Neural progenitor cell (in vitro differentiated cells): Measurements from ENCODE around the gene RTRAF. TPM values are rescaled to one million over a fixed set of nuclear protein-coding genes. Genes with fewer than 3 reads are reported as not detected.
A peak's percentile ranks its signal among the peaks of the same experiment; 100 is the strongest.

Experiments used
- DNase-seq: peaks from one replicate; pipeline ENCODE4 v3.0.0-alpha.2; 2016; ENCODE audit warnings: low spot score
- H2AFZ ChIP-seq: fragments of 200-600 bp; sonication (generic); replicated peaks from 2 replicates; pipeline ENCODE4 v1.6.1; 2016; ENCODE audit warnings: antibody characterized with exemption
- H3F3A ChIP-seq: fragments of 200-600 bp; sonication (generic); 2 replicates; pipeline ENCODE4 v1.6.1; 2016; ENCODE audit warnings: antibody characterized with exemption, low read depth
- H3K27ac ChIP-seq: fragments of 200-600 bp; sonication (generic); 2 replicates; pipeline ENCODE4 v1.5.1; 2016; ENCODE audit warnings: mild to moderate bottlenecking
- H3K27me3 ChIP-seq: fragments of 200-600 bp; sonication (generic); 2 replicates; pipeline ENCODE4 v1.6.1; 2016; ENCODE audit warnings: mild to moderate bottlenecking, moderate library complexity
- H3K36me3 ChIP-seq: fragments of 200-600 bp; sonication (generic); 2 replicates; pipeline ENCODE4 v1.5.1; 2016
- H3K4me1 ChIP-seq: fragments of 200-600 bp; sonication (generic); 2 replicates; pipeline ENCODE4 v1.6.1; 2016; ENCODE audit warnings: mixed run types
- H3K4me2 ChIP-seq: fragments of 200-600 bp; sonication (generic); 2 replicates; pipeline ENCODE4 v1.6.1; 2016
- H3K4me3 ChIP-seq: fragments of 200-600 bp; sonication (generic); 2 replicates; pipeline ENCODE4 v1.5.1; 2016
- H3K79me2 ChIP-seq: fragments of 200-600 bp; sonication (generic); 2 replicates; pipeline ENCODE4 v1.6.1; 2016; ENCODE audit warnings: low read depth
- H3K9ac ChIP-seq: fragments of 200-600 bp; sonication (generic); 2 replicates; pipeline ENCODE4 v1.6.1; 2016
- H3K9me3 ChIP-seq: fragments of 200-600 bp; sonication (generic); 2 replicates; pipeline ENCODE4 v1.5.1; 2016; ENCODE audit warnings: low read depth
- H4K20me1 ChIP-seq: fragments of 200-600 bp; sonication (generic); 2 replicates; pipeline ENCODE4 v1.6.1; 2016; ENCODE audit warnings: low read depth
- H3K27ac Mint-ChIP-seq: 3 replicates; pipeline ENCODE4 v1.8.0; 2021; ENCODE audit warnings: mixed read lengths
- H3K27me3 Mint-ChIP-seq: 2 replicates; pipeline ENCODE4 v1.8.0; 2022; ENCODE audit warnings: low read depth, mild to moderate bottlenecking, inconsistent platforms, moderate library complexity, mixed read lengths; ENCODE audit not compliant: insufficient read depth
- H3K36me3 Mint-ChIP-seq: 3 replicates; pipeline ENCODE4 v1.8.0; 2021; ENCODE audit warnings: mixed read lengths
- H3K4me1 Mint-ChIP-seq: 3 replicates; pipeline ENCODE4 v1.8.0; 2021; ENCODE audit warnings: mixed read lengths
- H3K4me3 Mint-ChIP-seq: 3 replicates; pipeline ENCODE4 v1.8.0; 2021; ENCODE audit warnings: mild to moderate bottlenecking, moderate library complexity, mixed read lengths
- H3K9me3 Mint-ChIP-seq: 3 replicates; pipeline ENCODE4 v1.8.0; 2020; ENCODE audit warnings: mixed read lengths
- CTCF ChIP-seq: fragments of 200-600 bp; sonication (generic); IDR thresholded peaks from 2 replicates; pipeline ENCODE4 v1.5.1; 2017; ENCODE audit warnings: antibody characterized with exemption, mild to moderate bottlenecking
- EZH2 ChIP-seq: fragments of 200-600 bp; sonication (generic); IDR thresholded peaks from 2 replicates; pipeline ENCODE4 v1.6.1; 2017; ENCODE audit warnings: antibody characterized with exemption, mild to moderate bottlenecking, moderate library complexity
- EZH2phosphoT487 ChIP-seq: fragments of 200-600 bp; sonication (generic); IDR thresholded peaks from 2 replicates; pipeline ENCODE4 v1.6.1; 2017; ENCODE audit warnings: antibody characterized with exemption
- total RNA-seq: library from RNA; depleted of rRNA; stranded (reverse); fragments of >200 nt; gene quantifications from 2 replicates; pipeline ENCODE4 v1.2.3, GENCODE V29; 2015; ENCODE audit warnings: low replicate concordance

RTRAF gene
- total RNA-seq, 1 donor from 2014 or later, result 414 TPM

- Mint-ChIP-seq H3K9me3 (no peaks in the 10 kb centered on the region), H3K27ac (peak overlapping the region; percentile 90), H3K36me3 (peaks cover 4% of the 10 kb centered on the region), H3K27me3 (peaks cover 5% of the 10 kb centered on the region), H3K4me3 (no peak overlapping the region), H3K4me1 (peaks cover 23% of the 10 kb centered on the region)
- Histone ChIP-seq H3K27ac (no peak overlapping the region), H3F3A (no peaks in the 10 kb centered on the region), H3K9me3 (no peaks in the 10 kb centered on the region), H3K4me2 (no peak overlapping the region), H3K27me3 (no peaks in the 10 kb centered on the region), H3K9ac (no peak overlapping the region), H3K36me3 (no peaks in the 10 kb centered on the region), H3K4me1 (peaks cover 10% of the 10 kb centered on the region), H4K20me1 (no peaks in the 10 kb centered on the region), H3K4me3 (no peak overlapping the region), H3K79me2 (no peaks in the 10 kb centered on the region), H2AFZ (no peak overlapping the region)
- TF ChIP-seq CTCF (no peak), EZH2 (no peak), EZH2phosphoT487 (no peak)
- DNase-seq, result peak; percentile 46
Observed at GRCh38 chr14:52033101-52033642, 43.8 kb downstream of the RTRAF start.

GRCh38 chr14:52039124-52039815 is 49.9 kb downstream of the RTRAF start:
- no peaks in the 10 kb centered on the region for H3K9me3 ChIP-seq
- H3K4me2 ChIP-seq, result no peak overlapping the region
- TF ChIP-seq EZH2phosphoT487, result no peak
- no peaks in the 10 kb centered on the region for H3K36me3 ChIP-seq
- Mint-ChIP-seq H3K27ac (no peak overlapping the region), H3K4me1 (no peaks in the 10 kb centered on the region), H3K4me3 (no peak overlapping the region), H3K9me3 (no peaks in the 10 kb centered on the region), H3K36me3 (peaks cover 4% of the 10 kb centered on the region), H3K27me3 (peaks cover 5% of the 10 kb centered on the region)
- no peak for DNase-seq
- no peaks in the 10 kb centered on the region for H4K20me1 ChIP-seq
- no peaks in the 10 kb centered on the region for H3K79me2 ChIP-seq
- H3K4me3 ChIP-seq, result no peak overlapping the region
- no peaks in the 10 kb centered on the region for H3K4me1 ChIP-seq
- H3K9ac ChIP-seq, result no peak overlapping the region
- no peaks in the 10 kb centered on the region for H3K27me3 ChIP-seq
- H2AFZ ChIP-seq, result no peak overlapping the region
- no peak overlapping the region for H3K27ac ChIP-seq
- H3F3A ChIP-seq, result no peaks in the 10 kb centered on the region

GRCh38 chr14:52040598-52040997 is 51.3 kb downstream of the RTRAF start:
- H3K9me3 Mint-ChIP-seq, result no peaks in the 10 kb centered on the region
- no peak for TF ChIP-seq EZH2phosphoT487
- no peak for TF ChIP-seq EZH2
- no peak for TF ChIP-seq CTCF
- Histone ChIP-seq H4K20me1 (no peaks in the 10 kb centered on the region), H3K27me3 (no peaks in the 10 kb centered on the region), H3K79me2 (no peaks in the 10 kb centered on the region), H3K9ac (no peak overlapping the region), H3K27ac (no peak overlapping the region), H3K36me3 (no peaks in the 10 kb centered on the region), H2AFZ (no peak overlapping the region), H3K9me3 (no peaks in the 10 kb centered on the region), H3K4me1 (no peaks in the 10 kb centered on the region), H3F3A (no peaks in the 10 kb centered on the region), H3K4me2 (no peak overlapping the region), H3K4me3 (no peak overlapping the region)
- H3K4me3 Mint-ChIP-seq, result no peak overlapping the region
- no peak overlapping the region for H3K27ac Mint-ChIP-seq
- DNase-seq, result no peak
- H3K36me3 Mint-ChIP-seq, result peaks cover 4% of the 10 kb centered on the region
- H3K27me3 Mint-ChIP-seq, result peaks cover 5% of the 10 kb centered on the region
- H3K4me1 Mint-ChIP-seq, result no peaks in the 10 kb centered on the region
